ENCODE results near the gene SLC2A4. TPM values are rescaled to one million over a fixed set of nuclear protein-coding genes. Genes with fewer than 3 reads are reported as not detected.

The SLC2A4 gene
- total RNA-seq, 1 donor from 2014 or later: 3.2 TPM

DNA sequence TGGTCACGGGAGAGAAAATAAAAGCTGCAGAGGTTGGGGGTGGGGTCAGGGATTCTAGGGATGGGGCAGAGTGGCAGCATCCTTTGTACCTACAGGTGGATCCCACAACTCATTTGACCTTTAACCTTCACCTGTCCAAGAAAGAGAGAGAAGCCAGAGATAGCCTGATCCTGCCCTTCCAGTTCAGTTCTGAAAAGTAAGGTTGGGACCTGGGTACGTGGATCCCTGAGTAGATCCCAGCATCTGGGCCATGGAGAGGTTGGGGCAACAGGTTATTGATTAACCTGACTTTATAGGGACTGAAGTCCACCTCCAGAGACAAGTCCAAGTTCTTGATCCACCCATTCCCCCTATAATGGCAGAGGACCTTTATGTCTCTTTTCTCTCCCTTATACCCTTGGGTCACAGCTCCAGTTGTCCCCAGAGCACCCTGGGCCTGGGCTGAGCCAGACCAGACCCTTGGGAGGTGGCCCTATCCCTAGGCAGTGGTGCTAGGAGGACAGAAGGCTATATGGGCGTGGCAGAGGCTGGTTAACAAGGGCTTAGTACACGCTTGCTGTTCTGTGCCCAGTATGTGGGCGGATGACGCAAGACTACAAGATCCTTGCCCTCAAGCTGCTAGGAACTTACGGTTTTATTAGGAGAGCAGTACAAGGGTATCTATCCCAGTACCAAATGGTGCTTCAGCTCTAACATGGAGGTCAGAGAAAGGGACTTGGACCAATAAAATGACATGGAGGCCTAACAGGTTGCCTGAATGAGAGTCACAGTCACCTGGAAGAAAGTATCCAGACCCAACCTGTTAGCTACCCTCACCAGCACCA, 22.6 kb upstream of the SLC2A4 start:
- no peak for DNase-seq (ENCODE audit: extremely low spot score in 2 of 2)
- intact Hi-C loops (cut with DNase I): loop anchor here (10.0 kb wide), 1 partner anchor 306 kb away; the partner anchor contains the start of gene SENP3
- peak in 1 of 2 donors; percentile 11 for TF ChIP-seq POLR2AphosphoS5 (IDR thresholded peaks at IDR 0.05; ENCODE audit: insufficient read depth in 1 of 2, low read depth in 1 of 2)
- TF ChIP-seq, protein P1, sequence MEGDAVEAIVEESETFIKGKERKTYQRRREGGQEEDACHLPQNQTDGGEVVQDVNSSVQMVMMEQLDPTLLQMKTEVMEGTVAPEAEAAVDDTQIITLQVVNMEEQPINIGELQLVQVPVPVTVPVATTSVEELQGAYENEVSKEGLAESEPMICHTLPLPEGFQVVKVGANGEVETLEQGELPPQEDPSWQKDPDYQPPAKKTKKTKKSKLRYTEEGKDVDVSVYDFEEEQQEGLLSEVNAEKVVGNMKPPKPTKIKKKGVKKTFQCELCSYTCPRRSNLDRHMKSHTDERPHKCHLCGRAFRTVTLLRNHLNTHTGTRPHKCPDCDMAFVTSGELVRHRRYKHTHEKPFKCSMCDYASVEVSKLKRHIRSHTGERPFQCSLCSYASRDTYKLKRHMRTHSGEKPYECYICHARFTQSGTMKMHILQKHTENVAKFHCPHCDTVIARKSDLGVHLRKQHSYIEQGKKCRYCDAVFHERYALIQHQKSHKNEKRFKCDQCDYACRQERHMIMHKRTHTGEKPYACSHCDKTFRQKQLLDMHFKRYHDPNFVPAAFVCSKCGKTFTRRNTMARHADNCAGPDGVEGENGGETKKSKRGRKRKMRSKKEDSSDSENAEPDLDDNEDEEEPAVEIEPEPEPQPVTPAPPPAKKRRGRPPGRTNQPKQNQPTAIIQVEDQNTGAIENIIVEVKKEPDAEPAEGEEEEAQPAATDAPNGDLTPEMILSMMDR (IDR thresholded peaks at IDR 0.05): no peak
- no peak overlapping the region for H3K27ac ChIP-seq
- H3K4me1 ChIP-seq: peaks cover 34% of the 10 kb centered on the region
- no peak overlapping the region for H3K4me3 ChIP-seq
- H3K9me3 ChIP-seq: no peaks in the 10 kb centered on the region
- peaks cover 0 to 15% of the 10 kb centered on the region in 2 donors for H3K36me3 ChIP-seq
- peaks cover 11% of the 10 kb centered on the region for H3K27me3 ChIP-seq

DNA sequence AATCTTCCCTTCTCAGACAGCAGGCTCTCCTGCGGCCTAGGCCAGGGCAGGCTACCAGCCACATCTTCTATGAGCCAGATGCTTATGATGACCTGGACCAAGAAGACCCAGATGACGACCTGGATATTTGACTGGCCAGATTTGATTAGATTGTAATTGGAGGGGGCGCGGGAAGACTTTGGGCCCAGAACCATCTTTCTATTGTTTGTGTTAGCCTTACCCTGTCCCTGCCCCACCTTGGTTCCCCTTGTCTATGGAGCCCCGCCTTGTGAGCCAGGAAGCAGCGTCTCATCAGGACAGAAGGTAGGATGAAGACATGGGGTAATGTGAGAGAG, 22.0 kb upstream of the SLC2A4 start:
- H3K9me3 ChIP-seq: no peaks in the 10 kb centered on the region
- intact Hi-C loops (cut with DNase I): loop anchor here (10.0 kb wide), 1 partner anchor 305 kb away; the partner anchor contains the start of gene SENP3
- peaks cover 11% of the 10 kb centered on the region for H3K27me3 ChIP-seq
- peaks cover 36% of the 10 kb centered on the region for H3K4me1 ChIP-seq
- no peak for TF ChIP-seq POLR2AphosphoS5 (IDR thresholded peaks at IDR 0.05; ENCODE audit: insufficient read depth in 1 of 2, low read depth in 1 of 2)
- TF ChIP-seq, protein P1 (IDR thresholded peaks at IDR 0.05): no peak
- no peak for TF ChIP-seq POLR2A (IDR thresholded peaks at IDR 0.05)
- H3K36me3 ChIP-seq: peaks cover 0 to 15% of the 10 kb centered on the region in 2 donors
- no peak for DNase-seq (ENCODE audit: extremely low spot score in 2 of 2)
- no peak overlapping the region for H3K4me3 ChIP-seq
- no peak overlapping the region for H3K27ac ChIP-seq

DNA sequence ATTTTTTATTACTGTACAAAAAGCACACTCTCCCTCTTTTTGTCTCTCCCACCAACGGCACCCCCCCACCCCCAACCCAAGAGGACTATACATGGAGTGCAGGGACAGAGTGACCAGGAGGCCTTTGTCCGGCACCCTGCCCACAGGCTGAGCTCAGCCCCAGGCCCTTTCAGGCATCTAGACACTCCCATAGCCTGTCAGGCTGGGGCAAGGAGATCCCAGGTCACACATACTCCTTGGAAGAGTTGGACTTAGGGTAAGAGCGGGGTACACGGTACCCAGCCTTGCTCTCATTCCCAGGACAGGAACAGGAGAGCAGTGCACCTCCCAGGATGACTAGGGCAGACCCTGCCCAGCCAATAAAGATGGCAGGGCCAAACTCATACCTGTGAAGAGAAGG, 21.4 kb upstream of the SLC2A4 start:
- peak overlapping the region in 1 of 2 donors; percentile 44 for H3K4me3 ChIP-seq
- intact Hi-C loops (cut with DNase I): loop anchor here (5.0 kb wide), 1 partner anchor 527 kb away; no protein-coding TSS in a partner anchor
- peaks cover 0 to 12% of the 10 kb centered on the region in 2 donors for H3K36me3 ChIP-seq
- peaks cover 36% of the 10 kb centered on the region for H3K4me1 ChIP-seq
- H3K27me3 ChIP-seq: peaks cover 11% of the 10 kb centered on the region
- no peak for DNase-seq (ENCODE audit: extremely low spot score in 2 of 2)
- no peak overlapping the region for H3K27ac ChIP-seq
- H3K9me3 ChIP-seq: no peaks in the 10 kb centered on the region
- TF ChIP-seq POLR2AphosphoS5 (IDR thresholded peaks at IDR 0.05; ENCODE audit: insufficient read depth in 1 of 2, low read depth in 1 of 2) (no peak), POLR2A (IDR thresholded peaks at IDR 0.05) (no peak)
- TF ChIP-seq, protein P1 (IDR thresholded peaks at IDR 0.05): no peak

DNA sequence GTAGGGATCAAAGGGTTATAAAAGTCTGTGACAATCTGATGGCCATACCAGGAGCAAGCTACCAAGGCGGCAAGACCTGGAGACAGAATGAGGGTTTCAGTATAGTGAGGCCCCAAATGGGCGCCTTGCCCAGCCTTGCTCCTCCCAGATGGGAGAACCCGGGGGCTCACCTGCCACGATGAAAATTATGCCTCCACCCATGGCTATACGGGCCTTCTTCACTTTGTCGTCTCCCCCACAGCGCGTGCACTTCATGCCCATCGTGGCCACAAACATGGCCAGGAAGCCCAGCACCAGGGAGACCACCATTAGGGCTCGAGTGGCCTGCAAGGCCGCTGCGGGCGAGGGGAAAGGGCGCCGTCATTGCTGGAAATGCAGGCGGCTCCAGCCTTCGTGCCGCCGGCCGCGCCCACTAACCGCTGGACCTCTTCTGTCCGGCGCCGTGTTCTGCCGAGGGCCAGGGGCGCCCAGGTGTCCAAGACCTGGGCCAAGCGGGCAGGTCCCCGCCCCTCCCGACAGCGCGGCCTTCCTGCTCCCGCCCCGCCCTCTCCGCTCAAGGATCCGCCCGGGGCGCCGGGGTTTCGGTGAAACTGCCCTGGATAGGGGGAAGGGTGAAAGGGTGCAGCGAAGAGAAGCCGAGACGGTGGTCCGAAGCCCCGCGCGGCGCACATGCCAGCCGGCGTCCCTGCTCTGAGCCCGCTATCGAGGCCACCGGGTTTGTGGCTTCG, 20.7 kb upstream of the SLC2A4 start:
- no peak for DNase-seq (ENCODE audit: extremely low spot score in 2 of 2)

More for the DNA sequence above, 20.7 kb upstream of the SLC2A4 start:
- Histone ChIP-seq H3K36me3 (peaks cover 0 to 6% of the 10 kb centered on the region in 2 donors), H3K9me3 (no peaks in the 10 kb centered on the region), H3K4me1 (peaks cover 36% of the 10 kb centered on the region), H3K27me3 (peaks cover 11% of the 10 kb centered on the region), H3K27ac (peak overlapping the region; percentile 47), H3K4me3 (peak overlapping the region; percentile 44 to 58)
- intact Hi-C loops (cut with DNase I): loop anchor here (5.0 kb wide), 1 partner anchor 526 kb away; no protein-coding TSS in a partner anchor
- TF ChIP-seq, protein P1 (IDR thresholded peaks at IDR 0.05): no peak
- TF ChIP-seq POLR2AphosphoS5 (IDR thresholded peaks at IDR 0.05; ENCODE audit: insufficient read depth in 1 of 2, low read depth in 1 of 2) (peak in 1 of 2 donors; percentile 35), POLR2A (IDR thresholded peaks at IDR 0.05) (no peak)
